T-helper 17 cell (primary cell): ENCODE measurements around the gene EFEMP1. TPM values are rescaled to one million over a fixed set of nuclear protein-coding genes. Genes with fewer than 3 reads are reported as not detected.

Source experiments
- ATAC-seq: fragments of 150-1000 bp; cut with Tn5 transposase; 2 replicates; pipeline ENCODE4 v1.10.0; 2021; ENCODE audit warnings: mild to moderate bottlenecking, moderate library complexity
- DNase-seq, 3 donors: peaks; one replicate each; pipeline versions ENCODE4 v3.0.0 to v3.0.0-alpha.2; 2020 to 2021
- H3K9me3 ChIP-seq: one replicate; pipeline ENCODE4 v1.7.0; 2013; ENCODE audit warnings: low read length, mild to moderate bottlenecking; ENCODE audit not compliant: control insufficient read depth, poor library complexity, severe bottlenecking
- H3K27ac Mint-ChIP-seq: one replicate; pipeline ENCODE4 v1.8.0; 2022; ENCODE audit warnings: mild to moderate bottlenecking, moderate library complexity, mixed read lengths
- H3K27me3 Mint-ChIP-seq: one replicate; pipeline ENCODE4 v1.8.0; 2022; ENCODE audit warnings: mixed read lengths
- H3K36me3 Mint-ChIP-seq: one replicate; pipeline ENCODE4 v1.8.0; 2022; ENCODE audit warnings: low read depth, mixed read lengths
- H3K4me1 Mint-ChIP-seq: one replicate; pipeline ENCODE4 v1.8.0; 2022; ENCODE audit warnings: mild to moderate bottlenecking, mixed read lengths
- H3K4me3 Mint-ChIP-seq: one replicate; pipeline ENCODE4 v1.8.0; 2022; ENCODE audit warnings: mild to moderate bottlenecking, moderate library complexity, mixed read lengths
- total RNA-seq, 4 donors: library from RNA in 2 of 4; stranded (reverse) in 2 of 4; gene quantifications; one replicate each; pipeline ENCODE4 v1.2.3 and lab custom pipeline; 2022 to 2026

The EFEMP1 gene
- total RNA-seq, 2 donors from 2014 or later: not detected

DNA sequence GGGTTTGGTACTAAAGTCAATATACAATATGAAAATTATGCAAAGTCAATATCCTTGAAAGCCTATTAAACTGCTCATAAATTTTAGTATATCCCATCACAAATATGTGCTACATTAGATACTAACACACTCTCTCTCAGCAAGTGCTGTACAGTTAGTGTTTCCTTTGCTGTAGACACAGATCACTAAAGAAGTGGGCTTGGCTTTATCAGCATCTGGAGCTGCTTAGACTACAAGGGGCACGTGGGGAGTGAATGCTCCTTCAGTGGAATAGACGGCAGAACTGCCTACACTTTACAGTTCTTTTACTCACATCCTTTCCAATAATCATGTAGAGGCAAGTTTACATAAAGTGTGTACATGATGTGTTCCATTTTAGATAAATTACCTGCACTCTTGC, 26.0 kb upstream of the EFEMP1 start:
- Mint-ChIP-seq H3K27ac (no peak overlapping the region), H3K4me1 (no peaks in the 10 kb centered on the region), H3K27me3 (peaks cover 5% of the 10 kb centered on the region), H3K4me3 (no peak overlapping the region), H3K36me3 (no peaks in the 10 kb centered on the region)
- no peak for ATAC-seq
- no peaks in the 10 kb centered on the region for H3K9me3 ChIP-seq
- DNase-seq: no peak

DNA sequence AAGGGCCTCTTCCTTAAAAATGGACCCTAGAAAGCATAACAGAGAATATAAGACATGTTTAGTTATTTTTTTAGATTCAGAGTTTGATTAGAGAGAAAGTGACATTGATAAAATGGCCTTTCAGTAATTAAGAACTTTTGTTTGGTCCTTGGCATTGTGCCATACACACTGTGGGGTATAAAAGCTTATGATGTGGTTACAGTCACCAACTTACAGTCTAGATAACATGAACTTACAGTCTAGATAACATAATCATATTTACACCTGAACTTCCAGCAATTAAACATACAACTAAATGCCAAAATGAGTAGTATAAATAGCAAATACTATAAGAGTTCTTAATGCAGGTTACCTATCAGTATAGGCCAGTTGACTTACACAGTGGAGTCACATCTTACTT, 25.6 kb upstream of the EFEMP1 start:
- Mint-ChIP-seq H3K27me3 (peaks cover 5% of the 10 kb centered on the region), H3K27ac (no peak overlapping the region), H3K36me3 (no peaks in the 10 kb centered on the region), H3K4me1 (no peaks in the 10 kb centered on the region), H3K4me3 (no peak overlapping the region)
- no peak for ATAC-seq
- no peak for DNase-seq
- H3K9me3 ChIP-seq: no peaks in the 10 kb centered on the region

DNA sequence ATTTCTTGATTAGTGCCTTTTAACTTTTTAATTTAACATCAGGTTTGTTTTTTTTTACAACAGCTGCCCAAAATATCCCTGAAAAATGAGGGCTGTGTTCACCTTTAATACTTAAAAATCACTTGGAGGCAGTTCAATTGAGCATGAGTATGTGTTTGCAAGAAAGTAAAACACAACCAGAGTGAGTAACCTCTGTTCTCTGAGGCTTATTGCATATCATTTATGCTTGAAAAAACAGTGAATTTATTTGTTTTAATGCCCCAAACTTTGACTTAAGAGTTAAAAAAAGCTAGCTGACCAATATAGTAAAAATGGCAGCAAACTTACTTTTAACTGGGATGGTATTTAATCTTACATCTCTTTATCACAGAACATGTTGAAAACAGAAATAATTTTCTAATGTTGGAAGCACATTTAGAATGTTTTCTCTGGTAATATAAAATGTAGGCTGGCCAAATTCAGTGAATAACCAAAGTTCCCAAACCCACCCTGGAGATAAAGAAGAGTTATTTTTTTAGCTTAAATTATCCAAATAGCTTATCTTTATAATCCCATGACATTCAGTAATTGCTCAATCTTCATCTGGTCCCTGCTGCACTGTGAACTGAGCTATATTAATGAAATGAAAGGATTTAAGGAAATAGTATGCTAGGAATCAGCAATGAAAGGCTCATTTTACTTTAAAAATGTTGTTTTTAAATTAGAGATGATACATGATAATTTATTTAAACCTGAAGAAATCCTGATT, 24.8 kb upstream of the EFEMP1 start:
- no peak overlapping the region for H3K27ac Mint-ChIP-seq
- no peak overlapping the region for H3K4me3 Mint-ChIP-seq
- H3K36me3 Mint-ChIP-seq: no peaks in the 10 kb centered on the region

DNA sequence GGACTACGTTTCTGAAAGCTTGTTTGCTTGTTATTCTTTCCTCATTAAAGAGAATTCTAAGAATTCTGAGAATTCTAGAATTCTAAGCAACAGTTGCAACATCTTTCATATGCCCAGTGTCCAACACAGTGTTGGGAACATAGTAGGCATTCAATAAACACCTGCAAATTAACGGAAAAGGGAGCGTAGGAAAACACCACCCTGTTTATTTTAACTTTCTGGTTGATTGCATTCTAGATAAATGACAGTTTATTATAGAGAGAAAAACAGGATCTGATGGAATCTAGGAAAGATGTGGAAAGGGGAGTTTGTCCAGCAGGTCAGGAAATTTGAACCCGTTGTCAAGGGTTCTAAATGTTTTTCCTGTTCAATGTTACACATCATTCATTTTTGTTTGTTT, 24.2 kb upstream of the EFEMP1 start:
- no peak for DNase-seq

More for the DNA sequence above, 24.8 kb upstream of the EFEMP1 start:
- Mint-ChIP-seq H3K4me1 (no peaks in the 10 kb centered on the region), H3K27me3 (peaks cover 5% of the 10 kb centered on the region)
- DNase-seq: no peak
- no peak for ATAC-seq
- no peaks in the 10 kb centered on the region for H3K9me3 ChIP-seq

DNA sequence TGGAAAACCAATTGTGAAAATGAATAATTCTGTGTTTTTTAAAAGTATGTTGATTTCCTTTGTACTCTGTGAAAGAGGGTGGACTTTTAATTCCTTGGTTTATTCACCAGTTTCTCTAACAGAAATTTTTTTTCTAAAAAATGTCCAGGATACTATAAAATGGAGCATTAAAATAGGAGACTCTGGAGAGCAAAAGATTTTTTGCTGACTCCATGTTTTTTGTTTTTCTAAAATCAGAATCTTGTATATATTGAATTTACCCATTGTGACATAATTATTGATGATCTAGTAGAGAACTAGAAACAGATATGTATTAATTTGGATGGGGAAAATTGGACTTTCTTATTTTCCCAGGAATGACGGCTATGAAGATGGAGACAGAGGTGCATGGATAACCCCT, 23.2 kb upstream of the EFEMP1 start:
- no peaks in the 10 kb centered on the region for H3K9me3 ChIP-seq
- Mint-ChIP-seq H3K4me3 (no peak overlapping the region), H3K27ac (no peak overlapping the region), H3K27me3 (peaks cover 5% of the 10 kb centered on the region), H3K36me3 (no peaks in the 10 kb centered on the region), H3K4me1 (no peaks in the 10 kb centered on the region)
- ATAC-seq (no peak), DNase-seq (no peak)

More for the DNA sequence above, 24.2 kb upstream of the EFEMP1 start:
- no peaks in the 10 kb centered on the region for H3K9me3 ChIP-seq
- no peak overlapping the region for H3K27ac Mint-ChIP-seq
- H3K27me3 Mint-ChIP-seq: peaks cover 5% of the 10 kb centered on the region
- no peaks in the 10 kb centered on the region for H3K36me3 Mint-ChIP-seq
- H3K4me1 Mint-ChIP-seq: no peaks in the 10 kb centered on the region
- no peak for ATAC-seq
- no peak overlapping the region for H3K4me3 Mint-ChIP-seq

DNA sequence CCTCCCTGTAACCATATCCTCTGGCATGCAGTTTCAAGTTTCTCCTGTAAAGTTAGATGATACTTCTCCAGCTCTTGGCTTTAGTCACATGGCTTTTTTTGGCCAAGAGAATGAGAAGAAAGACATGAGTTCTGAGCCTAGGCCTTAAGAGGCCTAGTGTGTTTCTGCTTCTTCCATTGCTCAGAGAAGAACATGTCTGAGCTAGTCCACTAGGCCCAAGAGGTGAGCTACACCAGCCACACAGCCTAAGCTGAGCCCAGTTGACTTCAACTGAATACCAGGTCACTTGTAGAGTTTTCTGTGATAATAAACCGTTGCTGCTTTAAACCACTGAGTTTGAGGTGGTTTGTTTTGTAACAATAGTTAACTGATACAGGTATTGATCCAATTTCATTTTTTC, 19.9 kb upstream of the EFEMP1 start:
- no peaks in the 10 kb centered on the region for H3K27me3 Mint-ChIP-seq
- H3K36me3 Mint-ChIP-seq: no peaks in the 10 kb centered on the region
- no peak overlapping the region for H3K4me3 Mint-ChIP-seq
- ATAC-seq (no peak), DNase-seq (no peak)
- H3K4me1 Mint-ChIP-seq: no peaks in the 10 kb centered on the region
- H3K9me3 ChIP-seq: no peaks in the 10 kb centered on the region
- no peak overlapping the region for H3K27ac Mint-ChIP-seq

DNA sequence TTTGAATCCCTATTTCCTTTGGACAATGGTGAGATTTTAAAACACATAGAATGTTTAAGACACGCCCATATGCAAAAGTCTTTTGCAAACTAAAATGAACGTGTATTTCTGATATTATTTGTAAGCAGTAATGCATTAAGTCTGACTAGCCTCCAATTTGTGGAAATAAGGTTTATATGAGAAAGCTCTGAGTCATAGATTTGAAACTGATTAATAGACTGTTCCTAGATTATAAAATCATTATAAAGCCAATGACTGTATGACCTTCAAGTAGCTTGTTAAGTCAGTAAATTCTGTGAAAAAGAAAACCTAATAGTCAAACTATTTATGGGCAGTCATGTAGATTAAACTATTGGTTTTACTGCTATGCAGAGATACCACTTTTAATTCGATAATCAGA, 12.8 kb upstream of the EFEMP1 start:
- Mint-ChIP-seq H3K36me3 (no peaks in the 10 kb centered on the region), H3K27me3 (peaks cover 4% of the 10 kb centered on the region)

DNA sequence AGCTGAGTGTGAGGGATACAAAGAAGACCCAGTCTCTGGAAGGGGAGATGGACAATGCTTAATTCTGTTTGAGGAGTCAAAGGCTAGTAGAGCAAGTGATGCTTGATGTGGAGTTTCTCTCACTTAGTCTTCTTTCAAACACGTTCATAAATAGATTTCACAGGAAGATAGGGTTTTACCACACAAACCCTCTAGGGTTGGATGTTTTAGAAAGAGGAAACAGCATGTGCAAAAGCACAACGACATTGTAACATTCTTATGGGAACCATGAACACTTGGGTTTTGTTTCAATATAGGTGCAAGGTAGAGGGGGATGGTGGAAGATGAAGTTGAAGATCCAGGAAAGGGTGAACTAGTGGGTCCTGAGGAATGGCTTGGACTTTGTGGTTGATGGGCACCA, 10.8 kb upstream of the EFEMP1 start:
- DNase-seq: no peak
- Mint-ChIP-seq H3K27me3 (peaks cover 4% of the 10 kb centered on the region), H3K4me3 (no peak overlapping the region), H3K27ac (no peak overlapping the region), H3K36me3 (no peaks in the 10 kb centered on the region), H3K4me1 (no peaks in the 10 kb centered on the region)
- ATAC-seq: no peak
- no peaks in the 10 kb centered on the region for H3K9me3 ChIP-seq

More for the DNA sequence above, 12.8 kb upstream of the EFEMP1 start:
- Mint-ChIP-seq H3K4me3 (no peak overlapping the region), H3K4me1 (no peaks in the 10 kb centered on the region), H3K27ac (no peak overlapping the region)
- no peak for ATAC-seq
- H3K9me3 ChIP-seq: no peaks in the 10 kb centered on the region
- no peak for DNase-seq

DNA sequence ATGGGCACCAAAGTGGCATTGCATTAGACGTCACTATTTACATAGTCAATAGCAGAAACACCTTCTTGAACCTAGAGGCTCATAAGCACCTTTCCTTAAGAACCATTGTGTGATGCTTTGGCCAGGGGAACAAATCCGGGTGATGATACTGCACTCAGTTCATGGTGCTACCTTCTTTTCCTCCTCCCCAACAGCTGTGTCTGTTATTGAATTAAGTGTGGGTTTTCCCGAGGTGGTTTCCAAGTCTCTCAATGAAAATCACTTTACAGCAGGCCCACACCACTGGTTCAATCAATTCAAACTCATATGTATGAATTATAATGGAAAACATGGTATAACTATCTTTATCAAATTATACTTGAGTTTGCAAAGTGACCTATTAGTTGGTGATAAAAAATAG, 9.3 kb upstream of the EFEMP1 start:
- Mint-ChIP-seq H3K4me3 (no peak overlapping the region), H3K4me1 (no peaks in the 10 kb centered on the region), H3K27ac (no peak overlapping the region), H3K27me3 (peaks cover 4% of the 10 kb centered on the region), H3K36me3 (no peaks in the 10 kb centered on the region)
- H3K9me3 ChIP-seq: no peaks in the 10 kb centered on the region
- ATAC-seq (no peak), DNase-seq (no peak)

DNA sequence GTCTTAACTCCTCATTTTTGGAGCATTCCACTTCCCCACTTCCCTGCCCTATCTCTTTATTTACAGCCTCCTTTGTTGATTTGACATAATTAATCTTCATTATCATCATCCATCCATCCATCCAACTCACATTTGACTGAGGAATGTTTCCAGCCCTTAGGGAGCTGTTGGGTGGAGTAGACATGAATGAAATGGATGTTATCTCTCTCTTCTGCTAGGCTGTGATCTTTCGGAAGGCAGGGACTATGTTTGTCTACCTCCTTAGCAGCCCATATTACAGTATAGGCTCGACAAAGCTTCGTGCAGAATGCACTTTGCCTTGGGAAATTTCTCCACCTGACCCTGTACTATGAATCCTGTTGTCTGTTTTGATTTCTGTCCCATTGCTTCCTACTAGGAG, 7.7 kb upstream of the EFEMP1 start:
- DNase-seq: no peak
- H3K27ac Mint-ChIP-seq: no peak overlapping the region
- no peak for ATAC-seq
- no peaks in the 10 kb centered on the region for H3K36me3 Mint-ChIP-seq
- no peaks in the 10 kb centered on the region for H3K9me3 ChIP-seq
- H3K4me1 Mint-ChIP-seq: no peaks in the 10 kb centered on the region
- no peak overlapping the region for H3K4me3 Mint-ChIP-seq
- peaks cover 4% of the 10 kb centered on the region for H3K27me3 Mint-ChIP-seq

DNA sequence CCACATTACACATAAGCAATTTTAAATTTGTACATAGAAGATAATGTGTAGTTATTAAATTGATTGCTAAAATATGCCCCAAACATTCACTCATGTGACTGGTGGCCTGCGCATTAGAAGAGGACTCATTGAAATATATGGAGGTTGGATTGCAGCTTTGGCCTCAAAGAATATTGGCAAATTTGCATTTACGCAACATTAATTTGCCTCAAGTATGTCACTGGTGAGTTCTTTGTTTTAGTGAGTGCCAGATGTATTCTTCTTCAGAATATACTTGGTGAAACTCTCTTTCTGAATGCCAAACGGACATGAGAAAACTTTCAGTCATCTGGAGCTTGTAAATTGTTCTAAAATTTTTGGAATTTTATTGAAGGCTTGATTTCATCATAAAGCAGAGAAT, 5.9 kb upstream of the EFEMP1 start:
- no peak overlapping the region for H3K27ac Mint-ChIP-seq

DNA sequence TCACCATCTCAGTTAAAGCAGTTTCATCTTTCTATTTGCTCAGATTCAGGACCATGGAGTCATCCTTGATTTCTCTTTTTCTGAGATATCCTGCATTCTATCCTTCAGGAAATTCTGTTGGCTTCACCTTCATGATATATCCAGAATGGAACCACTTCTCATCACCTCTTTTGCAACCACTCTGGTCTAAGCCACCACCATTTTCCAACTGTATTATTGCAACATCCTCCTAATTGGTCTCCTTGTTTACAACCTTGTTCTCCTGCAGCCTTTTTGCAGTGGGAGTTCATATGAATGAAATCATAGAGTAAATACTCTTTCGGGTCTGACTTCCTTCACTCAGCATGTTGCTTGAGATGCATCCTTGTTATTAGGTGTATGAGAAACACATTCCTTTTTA, 3.4 kb upstream of the EFEMP1 start:
- peaks cover 2% of the 10 kb centered on the region for H3K36me3 Mint-ChIP-seq
- H3K9me3 ChIP-seq: no peaks in the 10 kb centered on the region
- H3K4me3 Mint-ChIP-seq: no peak overlapping the region
- no peak for DNase-seq
- no peak for ATAC-seq
- H3K4me1 Mint-ChIP-seq: no peaks in the 10 kb centered on the region
- peaks cover 30% of the 10 kb centered on the region for H3K27me3 Mint-ChIP-seq
- no peak overlapping the region for H3K27ac Mint-ChIP-seq

More for the DNA sequence above, 5.9 kb upstream of the EFEMP1 start:
- Mint-ChIP-seq H3K4me3 (no peak overlapping the region), H3K4me1 (no peaks in the 10 kb centered on the region), H3K27me3 (peaks cover 14% of the 10 kb centered on the region), H3K36me3 (no peaks in the 10 kb centered on the region)
- ATAC-seq (no peak), DNase-seq (no peak)
- H3K9me3 ChIP-seq: no peaks in the 10 kb centered on the region

DNA sequence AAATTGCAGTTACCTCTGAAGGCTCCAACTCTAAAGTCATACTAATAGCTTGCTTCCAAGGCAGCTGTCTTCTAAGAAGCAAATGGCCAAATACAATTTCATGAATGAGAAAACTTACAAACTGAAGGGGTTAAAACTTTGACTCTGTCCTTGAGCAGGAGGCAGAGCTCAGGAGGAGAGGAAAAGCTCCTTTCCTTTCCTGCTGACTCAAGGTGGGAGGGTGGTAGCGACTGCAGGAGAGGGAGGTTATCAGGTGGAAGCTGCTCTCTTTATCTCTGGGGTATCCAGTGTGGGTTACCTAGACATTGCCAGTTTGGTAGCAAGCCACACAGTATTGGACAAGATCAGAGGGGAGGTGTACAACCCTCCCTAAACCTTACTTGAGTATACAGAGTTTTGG, 2.7 kb upstream of the EFEMP1 start:
- Mint-ChIP-seq H3K27ac (no peak overlapping the region), H3K27me3 (peaks cover 32% of the 10 kb centered on the region), H3K36me3 (peaks cover 2% of the 10 kb centered on the region), H3K4me1 (no peaks in the 10 kb centered on the region), H3K4me3 (no peak overlapping the region)
- no peak for ATAC-seq
- DNase-seq: no peak
- no peaks in the 10 kb centered on the region for H3K9me3 ChIP-seq

DNA sequence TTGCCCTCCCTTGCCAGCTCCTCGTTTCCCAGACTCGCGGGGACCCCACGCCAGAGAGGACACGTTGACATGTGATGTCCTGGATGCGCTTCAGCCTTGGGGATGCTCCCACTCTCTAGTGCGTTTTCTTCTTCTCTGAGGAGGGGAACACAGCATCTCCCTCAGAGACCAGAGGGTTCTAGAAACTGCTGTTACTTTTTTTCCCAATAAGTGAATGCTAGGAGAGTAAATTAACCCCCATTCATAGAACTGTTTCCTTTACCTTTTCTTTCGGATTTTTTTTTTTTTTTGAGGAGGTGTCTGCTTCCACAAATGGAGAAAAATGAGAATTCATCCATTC, 370 bp upstream of the EFEMP1 start:
- H3K27me3 Mint-ChIP-seq: peaks cover 37% of the 10 kb centered on the region
- H3K36me3 Mint-ChIP-seq: peaks cover 2% of the 10 kb centered on the region
- H3K27ac Mint-ChIP-seq: no peak overlapping the region
- DNase-seq: no peak
- no peak overlapping the region for H3K4me3 Mint-ChIP-seq
- no peak for ATAC-seq
- H3K9me3 ChIP-seq: no peaks in the 10 kb centered on the region
- no peaks in the 10 kb centered on the region for H3K4me1 Mint-ChIP-seq
